Natural killer cell (primary cell): ENCODE data around the gene CAMTA1. TPM values are rescaled to one million over a fixed set of nuclear protein-coding genes. Genes with fewer than 3 reads are reported as not detected.

Source experiments
- ATAC-seq, 3 donors: fragments of 150-1000 bp in 2 of 3; fragments of 200-7000 bp in 1 of 3; cut with Tn5 transposase; 1 replicate in 1 of 3; 2 replicates in 2 of 3; pipeline ENCODE4 v1.10.0; 2021; ENCODE audit warnings: mild to moderate bottlenecking in 2 of 3, moderate library complexity in 2 of 3
- DNase-seq, 2 donors: peaks; one replicate each; pipeline versions ENCODE4 v3.0.0 to v3.0.0-alpha.2; 2013 to 2021; ENCODE audit warnings: mixed read lengths in 1 of 2
- H3K27ac ChIP-seq: one replicate; pipeline ENCODE4 v1.5.1; 2013; ENCODE audit warnings: mild to moderate bottlenecking, low read length
- H3K27me3 ChIP-seq: one replicate; pipeline ENCODE4 v1.6.1; 2013; ENCODE audit warnings: low read length; ENCODE audit not compliant: control insufficient read depth, insufficient read depth
- H3K36me3 ChIP-seq: one replicate; pipeline ENCODE4 v1.6.1; 2013; ENCODE audit warnings: low read length; ENCODE audit not compliant: control insufficient read depth, insufficient read depth
- H3K4me1 ChIP-seq: one replicate; pipeline ENCODE4 v1.6.1; 2013; ENCODE audit warnings: low read length; ENCODE audit not compliant: control insufficient read depth, insufficient read depth
- H3K4me3 ChIP-seq: one replicate; pipeline ENCODE4 v1.5.1; 2013; ENCODE audit warnings: low read length
- H3K9me3 ChIP-seq: one replicate; pipeline ENCODE4 v1.6.1; 2013; ENCODE audit warnings: low read length; ENCODE audit not compliant: control insufficient read depth, insufficient read depth
- H3K27ac Mint-ChIP-seq, 2 donors: one replicate each; pipeline ENCODE4 v1.8.0; 2022; ENCODE audit warnings: mild to moderate bottlenecking in 2 of 2, mixed read lengths in 2 of 2, moderate library complexity in 1 of 2
- H3K27me3 Mint-ChIP-seq, 2 donors: one replicate each; pipeline ENCODE4 v1.8.0; 2022; ENCODE audit warnings: low read depth in 2 of 2, mixed read lengths in 2 of 2
- H3K36me3 Mint-ChIP-seq: one replicate; pipeline ENCODE4 v1.8.0; 2022; ENCODE audit warnings: mixed read lengths
- H3K4me1 Mint-ChIP-seq, 2 donors: one replicate each; pipeline ENCODE4 v1.8.0; 2022; ENCODE audit warnings: mixed read lengths in 2 of 2
- H3K4me3 Mint-ChIP-seq: one replicate; pipeline ENCODE4 v1.8.0; 2022; ENCODE audit warnings: mild to moderate bottlenecking, moderate library complexity, mixed read lengths
- H3K9me3 Mint-ChIP-seq, 2 donors: one replicate each; pipeline ENCODE4 v1.8.0; 2022; ENCODE audit warnings: mixed read lengths in 2 of 2
- CTCF ChIP-seq: fragments of 200-600 bp; IDR thresholded peaks from one replicate; pipeline ENCODE4 v1.8.0; 2022; ENCODE audit warnings: antibody characterized with exemption
- WGBS: methylation state at CpG from one replicate; pipeline ENCODE4 v1.1.7; 2013; ENCODE audit warnings: missing lambda C conversion rate; ENCODE audit not compliant: insufficient coverage; 5-methylcytosine and 5-hydroxymethylcytosine counted together
- intact Hi-C: fragments of 100-400 bp; cut with micrococcal nuclease; formaldehyde crosslinking; loops from one replicate; pipeline ENCODE4 v1.14.2; 2022
- total RNA-seq, 4 donors: library from RNA; stranded (reverse); fragments of 120-200 nt in 1 of 4; gene quantifications; one replicate each; pipeline versions ENCODE4 v1.2.3 to v1.2.4, GENCODE V29; 2013 to 2022

CAMTA1 gene
- total RNA-seq, 3 donors from 2014 or later (not counting 1 experiment from before 2014, with no cell fraction given): 40.6 to 53.3 (median 44.9) TPM

DNA sequence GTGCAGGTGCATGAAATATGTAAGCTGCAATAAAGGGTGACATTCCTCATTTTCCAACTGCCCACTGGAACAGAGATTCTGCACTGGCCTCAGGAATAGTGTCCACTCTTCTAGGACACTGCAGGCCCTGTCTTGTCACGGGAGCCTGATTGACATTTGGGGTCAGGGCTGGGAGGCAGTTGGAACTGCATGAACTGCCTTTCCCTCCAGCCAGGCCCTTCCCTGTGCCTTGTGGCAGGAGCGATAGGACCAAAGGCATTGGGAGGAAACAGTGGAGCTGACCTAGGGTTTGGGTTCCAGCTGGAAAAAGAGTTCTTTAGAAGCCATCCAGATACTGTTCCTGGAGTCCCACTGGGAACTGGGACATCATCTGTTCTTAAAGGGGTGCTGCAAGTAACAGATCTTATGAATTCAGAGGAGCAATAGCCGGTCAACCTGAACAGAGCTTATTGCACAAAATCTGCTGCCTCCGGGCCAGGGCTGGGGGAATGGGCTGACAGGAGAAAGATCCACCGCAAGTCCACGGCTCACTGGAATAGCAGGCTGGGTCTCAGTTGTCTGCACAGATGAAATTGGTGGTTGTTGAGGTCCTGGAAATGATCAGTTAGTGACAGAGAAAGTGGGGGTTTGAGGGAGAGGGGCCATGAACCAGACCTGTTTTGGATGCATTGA, 451.7 kb downstream of the CAMTA1 start:
- no peaks in the 10 kb centered on the region for H3K36me3 Mint-ChIP-seq
- TF ChIP-seq CTCF: no peak
- H3K27ac ChIP-seq: no peak overlapping the region
- no peak for ATAC-seq
- H3K27ac Mint-ChIP-seq: no peak overlapping the region
- 91% methylated on average over 6 of the region's 6 CpGs for WGBS
- intact Hi-C loops: no loop called here
- H3K4me3 Mint-ChIP-seq: no peak overlapping the region
- DNase-seq: no peak
- H3K4me3 ChIP-seq: no peak overlapping the region
- no peaks in the 10 kb centered on the region for H3K27me3 ChIP-seq
- H3K4me1 ChIP-seq: no peaks in the 10 kb centered on the region
- H3K9me3 ChIP-seq: no peaks in the 10 kb centered on the region
- H3K27me3 Mint-ChIP-seq: peaks cover 4 to 37% of the 10 kb centered on the region in 2 donors
- no peaks in the 10 kb centered on the region for H3K4me1 Mint-ChIP-seq
- no peaks in the 10 kb centered on the region for H3K9me3 Mint-ChIP-seq
- H3K36me3 ChIP-seq: no peaks in the 10 kb centered on the region

- Mint-ChIP-seq H3K9me3 (no peaks in the 10 kb centered on the region), H3K4me1 (no peaks in the 10 kb centered on the region), H3K4me3 (no peak overlapping the region), H3K27ac (no peak overlapping the region), H3K36me3 (no peaks in the 10 kb centered on the region), H3K27me3 (peaks cover 6 to 42% of the 10 kb centered on the region in 2 donors)
- no peak for TF ChIP-seq CTCF
- intact Hi-C loops: no loop called here
- Histone ChIP-seq H3K27ac (no peak overlapping the region), H3K27me3 (no peaks in the 10 kb centered on the region), H3K4me1 (no peaks in the 10 kb centered on the region), H3K36me3 (no peaks in the 10 kb centered on the region), H3K4me3 (no peak overlapping the region), H3K9me3 (no peaks in the 10 kb centered on the region)
- no peak for DNase-seq
- 85% methylated on average over 6 of the region's 6 CpGs for WGBS
- no peak for ATAC-seq
Measured at GRCh38 chr1:7247158-7247557, 461.9 kb downstream of the CAMTA1 start.

DNA sequence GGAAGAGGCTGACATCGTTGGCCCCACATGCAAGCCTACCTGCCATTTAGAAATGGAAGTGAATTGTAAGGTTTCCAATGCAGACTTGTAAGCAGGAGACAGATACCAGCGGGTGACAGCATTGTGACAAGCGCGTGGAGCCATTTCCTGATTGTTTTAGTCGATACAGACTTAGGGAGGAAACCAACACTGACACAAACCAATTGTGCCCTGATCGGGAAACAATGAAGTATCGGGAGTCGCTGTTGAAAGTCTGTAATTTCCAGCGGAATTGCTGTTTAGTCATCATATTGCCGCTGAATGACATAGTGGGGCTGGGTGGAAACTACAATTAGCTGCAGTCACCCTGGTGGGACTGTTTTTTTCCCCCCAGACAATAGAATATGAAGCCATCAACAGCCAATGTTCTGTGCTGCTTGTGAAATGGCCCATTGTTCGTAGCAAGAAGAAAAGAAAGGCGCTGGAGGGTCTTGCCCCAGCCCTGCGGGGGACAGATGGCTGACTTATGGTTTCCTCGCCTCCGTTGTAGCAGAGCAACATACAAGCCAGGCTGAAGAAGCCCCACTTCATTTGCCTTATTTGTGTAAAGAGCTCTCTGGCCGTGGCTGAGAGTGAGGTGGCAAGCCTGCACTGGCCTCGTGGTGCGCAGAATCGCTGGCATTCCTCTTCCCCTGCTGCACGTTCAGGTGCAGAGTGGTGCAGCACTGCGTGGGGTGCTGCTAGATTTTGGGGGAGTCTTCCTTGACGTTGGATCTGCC, 462.7 kb downstream of the CAMTA1 start:
- 35% methylated on average over 22 of the region's 22 CpGs for WGBS
- intact Hi-C loops: no loop called here
- no peak for TF ChIP-seq CTCF
- Mint-ChIP-seq H3K36me3 (no peaks in the 10 kb centered on the region), H3K27ac (no peak overlapping the region), H3K4me1 (no peaks in the 10 kb centered on the region), H3K9me3 (no peaks in the 10 kb centered on the region), H3K27me3 (peaks cover 4 to 41% of the 10 kb centered on the region in 2 donors), H3K4me3 (no peak overlapping the region)
- no peaks in the 10 kb centered on the region for H3K9me3 ChIP-seq
- H3K4me3 ChIP-seq: no peak overlapping the region
- no peak for DNase-seq
- no peak for ATAC-seq
- no peaks in the 10 kb centered on the region for H3K36me3 ChIP-seq
- no peaks in the 10 kb centered on the region for H3K27me3 ChIP-seq
- H3K4me1 ChIP-seq: no peaks in the 10 kb centered on the region
- no peak overlapping the region for H3K27ac ChIP-seq
